Smooth muscle cell of the brain vasculature (primary cell): Measurements from ENCODE around the gene LMTK2.

Source experiments
- DNase-seq: peaks from one replicate; pipeline ENCODE4 v3.0.0-alpha.2; 2012; ENCODE audit warnings: low read depth, low spot score

The LMTK2 gene

GRCh38 chr7:98175260-98175940 is 68.7 kb downstream of the LMTK2 start:
- no peak for DNase-seq

- no peak for DNase-seq
These were observed 70.9 kb downstream of the LMTK2 start for GRCh38 chr7:98177553-98177952.

- no peak for DNase-seq
These were observed 71.7 kb downstream of the LMTK2 start for GRCh38 chr7:98178321-98178720.

GRCh38 chr7:98178762-98179490 is 72.3 kb downstream of the LMTK2 start:
- no peak for DNase-seq

- no peak for DNase-seq
These were observed 74.1 kb downstream of the LMTK2 start for GRCh38 chr7:98180751-98181150.

GRCh38 chr7:98185101-98185500 is 78.4 kb downstream of the LMTK2 start:
- no peak for DNase-seq

GRCh38 chr7:98186452-98187137 is 79.9 kb downstream of the LMTK2 start:
- no peak for DNase-seq

GRCh38 chr7:98187138-98187502 is 80.5 kb downstream of the LMTK2 start:
- no peak for DNase-seq

- DNase-seq = no peak
These were observed 82.9 kb downstream of the LMTK2 start for GRCh38 chr7:98189559-98189958.

GRCh38 chr7:98191668-98192431 is 85.2 kb downstream of the LMTK2 start:
- DNase-seq = no peak

- DNase-seq = no peak
These were observed 86.3 kb downstream of the LMTK2 start for GRCh38 chr7:98192781-98193457.

- DNase-seq = no peak
These were observed 87.0 kb downstream of the LMTK2 start for GRCh38 chr7:98193474-98194180.

- no peak for DNase-seq
These were observed 87.5 kb downstream of the LMTK2 start for GRCh38 chr7:98194186-98194585.

GRCh38 chr7:98194672-98195457 is 88.2 kb downstream of the LMTK2 start:
- no peak for DNase-seq

- no peak for DNase-seq
These were observed 90.3 kb downstream of the LMTK2 start for GRCh38 chr7:98196706-98197605.

GRCh38 chr7:98199131-98199530 is 92.5 kb downstream of the LMTK2 start:
- no peak for DNase-seq

- no peak for DNase-seq
These were observed 93.7 kb downstream of the LMTK2 start for GRCh38 chr7:98200364-98200763.

- no peak for DNase-seq
These were observed 95.9 kb downstream of the LMTK2 start for GRCh38 chr7:98202367-98203195.
